ENCODE data around the gene NTM.

DNA sequence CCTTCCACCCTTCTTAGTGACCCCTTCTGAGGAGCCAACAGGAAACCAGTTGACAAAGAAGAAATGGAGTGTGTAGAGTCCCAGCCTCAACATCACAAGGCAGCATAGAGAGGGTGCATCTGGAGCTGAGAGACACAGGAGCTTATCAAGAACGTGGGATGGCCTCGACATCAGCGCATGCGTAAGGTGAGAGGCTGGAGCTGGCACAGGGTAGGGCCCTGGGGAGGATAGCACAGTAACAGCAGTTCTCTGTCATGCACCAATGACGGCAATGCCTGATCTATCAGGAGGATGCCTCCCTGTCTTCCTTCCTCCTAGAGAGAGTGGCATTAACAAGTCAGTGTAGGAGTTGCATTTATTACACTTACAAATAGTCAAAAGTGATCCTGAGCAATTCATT, 426.1 kb downstream of the NTM start:
- TF ChIP-seq, protein P1, sequence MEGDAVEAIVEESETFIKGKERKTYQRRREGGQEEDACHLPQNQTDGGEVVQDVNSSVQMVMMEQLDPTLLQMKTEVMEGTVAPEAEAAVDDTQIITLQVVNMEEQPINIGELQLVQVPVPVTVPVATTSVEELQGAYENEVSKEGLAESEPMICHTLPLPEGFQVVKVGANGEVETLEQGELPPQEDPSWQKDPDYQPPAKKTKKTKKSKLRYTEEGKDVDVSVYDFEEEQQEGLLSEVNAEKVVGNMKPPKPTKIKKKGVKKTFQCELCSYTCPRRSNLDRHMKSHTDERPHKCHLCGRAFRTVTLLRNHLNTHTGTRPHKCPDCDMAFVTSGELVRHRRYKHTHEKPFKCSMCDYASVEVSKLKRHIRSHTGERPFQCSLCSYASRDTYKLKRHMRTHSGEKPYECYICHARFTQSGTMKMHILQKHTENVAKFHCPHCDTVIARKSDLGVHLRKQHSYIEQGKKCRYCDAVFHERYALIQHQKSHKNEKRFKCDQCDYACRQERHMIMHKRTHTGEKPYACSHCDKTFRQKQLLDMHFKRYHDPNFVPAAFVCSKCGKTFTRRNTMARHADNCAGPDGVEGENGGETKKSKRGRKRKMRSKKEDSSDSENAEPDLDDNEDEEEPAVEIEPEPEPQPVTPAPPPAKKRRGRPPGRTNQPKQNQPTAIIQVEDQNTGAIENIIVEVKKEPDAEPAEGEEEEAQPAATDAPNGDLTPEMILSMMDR (IDR thresholded peaks at IDR 0.05) = no peak
- TF ChIP-seq POLR2AphosphoS5 (IDR thresholded peaks at IDR 0.05) (no peak), POLR2A (IDR thresholded peaks at IDR 0.05) (no peak)

All from breast epithelium (tissue), 3 donors.